NT2/D1 (cell line): ENCODE data around the gene SYNPO2L.

Experiments
- SUZ12 ChIP-seq: IDR thresholded peaks from 2 replicates; pipeline ENCODE4 v1.6.1; 2011; ENCODE audit not compliant: insufficient read length, insufficient read depth; ENCODE audit errors: extremely low read depth
- YY1 ChIP-seq: IDR thresholded peaks from 2 replicates; pipeline ENCODE4 v1.6.1; 2011; ENCODE audit not compliant: insufficient read length, insufficient read depth
- ZNF274 ChIP-seq: IDR thresholded peaks from 2 replicates; pipeline ENCODE4 v1.6.1; 2011; ENCODE audit warnings: mild to moderate bottlenecking, low read depth, low read length

- TF ChIP-seq YY1 = no peak
- TF ChIP-seq ZNF274 = no peak
- no peak for TF ChIP-seq SUZ12
These were observed 28.5 kb downstream of the SYNPO2L start for GRCh38 chr10:73627300-73627699.
